HG03175 (cell line): ENCODE measurements around the gene DPP4.
"Not testable (repeated sequence)": the region's sequence is repeated elsewhere in the genome, so short reads cannot be mapped to it uniquely, and the experiment has no call there.

Source experiments
- ATAC-seq: cut with Tn5 transposase; IDR thresholded peaks from one replicate; pipeline ENCODE4 v1.9.1; 2021; ENCODE audit warnings: mild to moderate bottlenecking, moderate library complexity; ENCODE audit not compliant: unreplicated experiment

DPP4 gene

DNA sequence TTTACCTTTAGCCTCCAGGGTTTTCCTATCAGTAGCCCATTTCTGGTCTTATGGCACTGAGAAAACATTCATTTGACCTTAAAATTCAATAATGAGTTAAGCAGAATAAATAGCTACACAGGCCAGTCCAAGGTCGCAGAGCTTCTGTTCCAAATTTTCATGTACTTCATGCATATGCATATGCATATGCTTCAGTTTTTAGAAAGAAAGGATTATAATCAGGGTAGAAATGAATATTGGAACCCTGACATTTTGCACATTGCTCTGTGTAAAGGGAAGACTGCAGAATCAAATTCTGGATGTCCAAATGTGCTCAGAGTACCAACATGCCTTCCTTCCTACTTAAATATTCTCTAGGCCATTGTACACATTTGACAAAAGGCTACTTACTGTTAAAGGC, 104.9 kb downstream of the DPP4 start:
- no peak for ATAC-seq

- no peak for ATAC-seq
Observed at GRCh38 chr2:161965994-161966393, 108.0 kb downstream of the DPP4 start.

- ATAC-seq = no peak
Observed at GRCh38 chr2:161964160-161964559, 109.9 kb downstream of the DPP4 start.

DNA sequence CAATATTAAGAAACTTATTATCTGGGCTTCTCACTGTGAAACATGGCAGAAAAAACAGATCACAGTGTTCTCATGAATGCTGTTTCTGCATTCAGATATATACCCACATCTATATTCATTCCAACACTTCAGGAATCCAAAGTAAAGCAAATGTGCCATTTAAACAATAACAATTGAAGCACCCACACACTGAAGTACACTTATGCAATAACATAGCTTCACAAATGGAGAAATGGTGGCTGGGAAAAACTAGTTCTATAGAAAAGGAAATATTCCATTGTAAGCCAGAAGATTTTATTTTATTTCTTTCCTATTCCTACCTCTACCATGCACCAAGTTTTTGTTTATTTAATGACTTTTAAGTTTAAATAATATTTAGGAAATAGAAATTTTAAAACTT, 111.9 kb downstream of the DPP4 start:
- ATAC-seq = no peak

DNA sequence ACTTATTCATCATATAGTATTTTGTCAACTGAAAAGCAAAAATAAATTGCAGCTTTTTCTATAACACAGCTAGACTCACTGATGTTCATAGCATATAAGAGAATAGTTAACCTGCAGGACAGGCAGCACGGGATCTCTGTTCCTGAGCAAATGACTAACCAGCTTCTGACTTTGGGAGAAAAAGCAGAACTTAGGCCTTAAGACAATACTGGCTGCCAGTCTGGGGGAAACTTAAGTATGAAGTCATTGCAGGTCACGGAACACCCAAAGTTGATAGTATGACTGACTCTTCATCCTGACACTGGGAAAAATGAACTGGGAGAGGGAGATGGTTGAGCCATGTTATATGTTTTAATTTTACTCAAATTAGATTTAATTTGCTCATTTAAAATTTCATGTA, 113.0 kb downstream of the DPP4 start:
- ATAC-seq = no peak

GRCh38 chr2:161956738-161957137, 117.3 kb downstream of the DPP4 start:
- ATAC-seq = no peak

DNA sequence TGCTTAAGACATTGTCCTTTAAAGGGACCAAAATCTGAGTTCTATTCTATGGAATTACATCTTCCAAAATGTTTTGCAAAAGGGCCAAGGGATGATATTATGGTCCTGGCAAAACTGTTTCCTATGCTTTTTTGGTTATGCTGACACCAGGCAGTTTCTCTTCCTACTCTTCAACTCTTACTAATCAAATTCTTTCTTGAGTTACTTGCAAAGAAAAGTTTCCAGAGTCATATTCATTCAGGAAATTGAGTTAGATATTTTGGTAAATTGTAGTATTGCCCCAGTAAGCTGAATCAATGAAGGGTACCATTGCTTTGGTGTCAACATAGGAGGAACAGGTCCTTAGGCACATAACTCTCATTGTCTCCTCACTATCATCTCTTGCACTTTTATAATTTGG, 118.8 kb downstream of the DPP4 start:
- no peak for ATAC-seq

DNA sequence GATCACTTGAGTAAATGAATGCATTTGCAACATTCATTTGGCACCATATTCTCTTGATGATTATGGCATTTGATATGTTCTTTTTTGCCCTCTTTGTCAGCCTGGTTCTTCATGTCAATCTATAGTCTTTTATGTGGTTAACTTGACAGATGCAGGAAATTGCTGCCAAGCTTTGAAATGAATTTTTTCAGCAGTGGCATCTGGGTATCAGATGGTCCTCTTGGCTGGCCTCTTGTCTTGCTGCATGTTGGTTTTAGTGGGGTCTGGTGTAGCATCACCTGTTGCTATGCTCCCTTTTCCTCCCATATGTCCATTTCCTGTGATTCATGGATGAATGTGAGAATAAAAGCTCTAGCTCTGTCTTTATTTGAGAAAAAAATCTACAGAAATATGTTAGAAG, 119.9 kb downstream of the DPP4 start:
- no peak for ATAC-seq

GRCh38 chr2:161953367-161953766, 120.6 kb downstream of the DPP4 start:
- not testable (repeated sequence) for ATAC-seq

DNA sequence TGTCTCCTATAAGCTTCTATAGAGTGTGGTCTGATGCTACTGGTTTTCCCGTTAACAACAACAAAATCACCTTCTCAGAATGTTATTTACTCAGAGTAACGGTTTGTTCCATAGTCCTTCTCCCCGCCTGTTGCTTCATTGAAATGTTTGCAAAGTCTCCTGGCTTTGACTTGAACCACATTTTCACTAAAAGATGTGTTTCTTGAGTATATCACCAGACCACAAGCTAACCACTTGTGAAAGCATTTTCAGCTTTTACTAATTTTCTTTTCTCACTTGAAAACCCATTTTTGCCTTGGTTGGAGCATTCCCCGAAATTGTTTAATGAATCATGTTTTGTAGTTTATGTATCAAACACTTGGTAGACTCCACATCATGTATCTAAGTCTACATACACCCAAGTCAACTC, 121.2 kb downstream of the DPP4 start:
- ATAC-seq = no peak

- ATAC-seq = no peak
Observed at GRCh38 chr2:161947836-161948235, 126.2 kb downstream of the DPP4 start.

DNA sequence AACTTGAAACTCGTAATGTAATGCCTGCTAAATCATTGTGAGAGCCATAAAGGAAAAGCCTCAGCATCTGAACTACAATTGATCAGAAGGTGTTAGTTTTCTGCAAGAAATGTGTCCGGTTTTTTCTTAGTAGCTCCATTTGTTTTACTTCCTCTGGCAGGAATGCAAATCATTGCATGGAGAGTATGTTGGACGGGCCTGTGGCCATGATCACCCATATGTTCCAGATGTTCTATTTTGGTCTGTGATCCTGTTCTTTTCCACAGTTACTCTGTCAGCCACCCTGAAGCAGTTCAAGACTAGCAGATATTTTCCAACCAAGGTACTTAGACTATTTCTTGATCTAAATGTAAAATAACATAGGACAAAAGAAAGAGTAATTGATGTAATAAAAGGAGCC, 126.6 kb downstream of the DPP4 start:
- ATAC-seq = no peak

GRCh38 chr2:161946489-161947107, 127.4 kb downstream of the DPP4 start:
- ATAC-seq = peak; percentile 46

- no peak for ATAC-seq
Observed at GRCh38 chr2:161943011-161943410, 131.0 kb downstream of the DPP4 start.
